H1 (cell line): ENCODE results near the gene YIPF6. TPM values are rescaled to one million over a fixed set of nuclear protein-coding genes. Genes with fewer than 3 reads are reported as not detected.

ENCODE experiments used
- CTCF ChIA-PET: fragments of 300-600 bp; sonication (Branson Sonifier 250); formaldehyde crosslinking; loops from one replicate; lab custom pipeline; 2021; ENCODE audit not compliant: partially characterized antibody; lab: Charles Lee
- POLR2A ChIA-PET: fragments of 300-600 bp; sonication (Branson Sonifier 250); formaldehyde crosslinking; loops from one replicate; lab custom pipeline; 2021; ENCODE audit warnings: inconsistent platforms; ENCODE audit not compliant: partially characterized antibody; lab: Charles Lee
- DNase-seq, 2 experiments: peaks; one replicate each; pipeline versions ENCODE4 v3.0.0 to v3.0.0-alpha.2; 2010 to 2022; ENCODE audit warnings: low spot score in 2 of 2, low read depth in 1 of 2, mixed read lengths in 1 of 2
- FAIRE-seq: peaks from 2 replicates; lab custom pipeline; 2011; peaks lifted over from hg19 to GRCh38; lab: Jason Lieb, UNC
- H2AFZ ChIP-seq: 2 replicates; pipeline ENCODE4 v1.8.1; 2012; ENCODE audit warnings: low read length, inconsistent platforms
- H2AK5ac ChIP-seq: 2 replicates; pipeline ENCODE4 v1.6.1; 2013; ENCODE audit warnings: low read depth, low read length
- H2BK120ac ChIP-seq: replicated peaks from 2 replicates; pipeline ENCODE3; 2013; ENCODE audit warnings: low read depth, low read length, inconsistent platforms
- H2BK12ac ChIP-seq: 2 replicates; pipeline ENCODE4 v1.6.1; 2013; ENCODE audit warnings: low read depth, low read length
- H2BK15ac ChIP-seq: 2 replicates; pipeline ENCODE4 v1.6.1; 2013; ENCODE audit warnings: low read length
- H2BK20ac ChIP-seq: 2 replicates; pipeline ENCODE4 v1.6.1; 2013; ENCODE audit warnings: low read length
- H2BK5ac ChIP-seq: 2 replicates; pipeline ENCODE4 v1.6.1; 2013; ENCODE audit warnings: low read depth, low read length
- H3K14ac ChIP-seq: 2 replicates; pipeline ENCODE4 v1.6.1; 2013; ENCODE audit warnings: inconsistent platforms; ENCODE audit not compliant: insufficient read length
- H3K18ac ChIP-seq: 2 replicates; pipeline ENCODE4 v1.6.1; 2013; ENCODE audit warnings: low read length; ENCODE audit errors: extremely low read depth
- H3K23ac ChIP-seq: 2 replicates; pipeline ENCODE4 v1.6.1; 2013; ENCODE audit warnings: inconsistent platforms; ENCODE audit not compliant: insufficient read length
- H3K23me2 ChIP-seq: 2 replicates; pipeline ENCODE4 v1.6.1; 2013; ENCODE audit warnings: low read depth, low read length
- H3K27ac ChIP-seq: 2 replicates; pipeline ENCODE4 v1.6.1; 2011; ENCODE audit warnings: low read depth, low read length, inconsistent platforms
- H3K27me3 ChIP-seq, 4 experiments: replicated peaks in 1 of 4; 1 replicate in 1 of 4; 2 replicates in 3 of 4; pipeline versions ENCODE4 v1.6.1 to v1.8.1; 2011 to 2013; ENCODE audit warnings: low read length in 3 of 4, mild to moderate bottlenecking in 3 of 4, inconsistent platforms in 2 of 4, mixed read lengths in 2 of 4, moderate library complexity in 1 of 4; ENCODE audit not compliant: control insufficient read depth in 3 of 4, insufficient read depth in 3 of 4; ENCODE audit errors: extremely low read depth in 1 of 4
- H3K36me3 ChIP-seq, 4 experiments: 2 replicates each; pipeline versions ENCODE4 v1.6.1 to v1.8.1; 2011 to 2013; ENCODE audit warnings: mild to moderate bottlenecking in 4 of 4, low read length in 3 of 4, moderate library complexity in 2 of 4, control low read depth in 1 of 4, inconsistent platforms in 1 of 4; ENCODE audit not compliant: insufficient read depth in 4 of 4, control insufficient read depth in 2 of 4
- H3K4ac ChIP-seq: replicated peaks from 2 replicates; pipeline ENCODE3; 2013; ENCODE audit warnings: low read length, low read depth, mixed read lengths, inconsistent platforms; ENCODE audit not compliant: insufficient read length
- H3K4me1 ChIP-seq, 4 experiments: replicated peaks in 1 of 4; 1 replicate in 1 of 4; 2 replicates in 3 of 4; pipeline versions ENCODE4 v1.6.1 to v1.8.1; 2011 to 2013; ENCODE audit warnings: low read length in 3 of 4, inconsistent platforms in 2 of 4, mixed read lengths in 1 of 4; ENCODE audit not compliant: insufficient read depth in 4 of 4, control insufficient read depth in 3 of 4
- H3K4me2 ChIP-seq, 2 experiments: 2 replicates each; pipeline versions ENCODE4 v1.6.1 to v1.8.1; 2011 to 2013; ENCODE audit warnings: low read depth in 2 of 2, low read length in 2 of 2, control low read depth in 1 of 2, inconsistent platforms in 1 of 2, mild to moderate bottlenecking in 1 of 2; ENCODE audit not compliant: insufficient read depth in 1 of 2
- H3K4me3 ChIP-seq, 4 experiments: fragments of 200-600, 300-600 bp in 1 of 4; sonication (generic), shearing (Covaris generic), sonication (Bioruptor Twin) in 1 of 4; 2 replicates each; pipeline versions ENCODE4 v1.5.1 to v1.8.1; 2011 to 2016; ENCODE audit warnings: low read length in 4 of 4, low read depth in 3 of 4, control low read depth in 2 of 4, inconsistent platforms in 2 of 4, mild to moderate bottlenecking in 2 of 4, mixed read lengths in 1 of 4, moderate library complexity in 1 of 4; ENCODE audit not compliant: insufficient read depth in 2 of 4; ENCODE audit errors: extremely low read depth in 1 of 4
- H3K56ac ChIP-seq: replicated peaks from 2 replicates; pipeline ENCODE3; 2013; ENCODE audit warnings: low read depth, mild to moderate bottlenecking, mixed read lengths, low read length, inconsistent platforms; ENCODE audit not compliant: insufficient read length
- H3K79me1 ChIP-seq: 2 replicates; pipeline ENCODE4 v1.6.1; 2013; ENCODE audit warnings: low read depth, low read length, control low read depth
- H3K79me2 ChIP-seq, 2 experiments: 2 replicates each; pipeline versions ENCODE4 v1.6.1 to v1.8.1; 2012 to 2013; ENCODE audit warnings: low read length in 2 of 2, mild to moderate bottlenecking in 2 of 2, inconsistent platforms in 1 of 2; ENCODE audit not compliant: insufficient read depth in 2 of 2, control insufficient read depth in 1 of 2
- H3K9ac ChIP-seq, 4 experiments: replicated peaks in 1 of 4; 1 replicate in 1 of 4; 2 replicates in 3 of 4; pipeline versions ENCODE4 v1.6.1 to v1.8.1; 2011 to 2013; ENCODE audit warnings: low read depth in 3 of 4, low read length in 3 of 4, control low read depth in 2 of 4, mild to moderate bottlenecking in 2 of 4, moderate library complexity in 2 of 4, inconsistent platforms in 1 of 4; ENCODE audit errors: extremely low read depth in 1 of 4
- H3K9me3 ChIP-seq, 2 experiments: 2 replicates each; pipeline versions ENCODE4 v1.6.1 to v1.8.1; 2012 to 2013; ENCODE audit warnings: mild to moderate bottlenecking in 2 of 2, moderate library complexity in 2 of 2, control low read depth in 1 of 2, inconsistent platforms in 1 of 2, low read depth in 1 of 2, low read length in 1 of 2, mixed read lengths in 1 of 2; ENCODE audit not compliant: insufficient read depth in 2 of 2
- H4K20me1 ChIP-seq, 2 experiments: replicated peaks in 1 of 2; 2 replicates each; pipeline versions ENCODE3 to v1.8.1; 2011 to 2013; ENCODE audit warnings: inconsistent platforms in 2 of 2, low read length in 2 of 2, mild to moderate bottlenecking in 1 of 2; ENCODE audit not compliant: insufficient read depth in 2 of 2, control insufficient read depth in 1 of 2
- H4K5ac ChIP-seq: 2 replicates; pipeline ENCODE4 v1.6.1; 2013; ENCODE audit warnings: low read length, low read depth, mixed read lengths, inconsistent platforms; ENCODE audit not compliant: insufficient read length
- H4K8ac ChIP-seq: 2 replicates; pipeline ENCODE4 v1.8.0; 2013; ENCODE audit warnings: mild to moderate bottlenecking, moderate library complexity, low read length, inconsistent platforms; ENCODE audit not compliant: insufficient read depth; ENCODE audit errors: extremely low read depth
- H4K91ac ChIP-seq: replicated peaks from 2 replicates; pipeline ENCODE3; 2013; ENCODE audit warnings: low read length, mixed read lengths, inconsistent platforms; ENCODE audit not compliant: insufficient read length
- BACH1 ChIP-seq: IDR thresholded peaks from 2 replicates; pipeline ENCODE4 v1.6.1; 2012; ENCODE audit warnings: low read length, improper control_type of control experiment
- CHD1 ChIP-seq: IDR thresholded peaks from 2 replicates; pipeline ENCODE4 v1.6.1; 2012; ENCODE audit warnings: low read depth, low read length, improper control_type of control experiment
- EGR1 ChIP-seq: IDR thresholded peaks from 2 replicates; pipeline ENCODE4 v1.6.1; 2011; ENCODE audit warnings: low read depth, low read length, borderline replicate concordance
- JUN ChIP-seq: IDR thresholded peaks from 2 replicates; pipeline ENCODE4 v1.6.1; 2011; ENCODE audit warnings: low read depth, mild to moderate bottlenecking, improper control_type of control experiment, low read length
- PHF8 ChIP-seq: fragments of 200-600 bp; sonication (generic); conservative IDR thresholded peaks from 2 replicates; pipeline ENCODE4 v1.7.1; 2012; ENCODE audit warnings: low read depth, mild to moderate bottlenecking, inconsistent platforms, low read length, moderate library complexity
- SRF ChIP-seq: IDR thresholded peaks from 2 replicates; pipeline ENCODE4 v1.6.1; 2011; ENCODE audit warnings: mild to moderate bottlenecking, low read depth, low read length, moderate library complexity
- WGBS, 2 experiments: shearing (Covaris generic) in 1 of 2; methylation state at CpG; one replicate each; pipeline versions ENCODE4 v1.1.6 to v1.1.7; 2013 to 2015; ENCODE audit warnings: low lambda C conversion rate in 2 of 2, mixed read lengths in 2 of 2, inconsistent platforms in 1 of 2, low coverage in 1 of 2, missing lambda C conversion rate in 1 of 2; ENCODE audit not compliant: insufficient replicate concordance in 2 of 2, insufficient coverage in 1 of 2, insufficient read length in 1 of 2; ENCODE audit errors: extremely low coverage in 1 of 2, missing lambda C conversion rate in 1 of 2; 5-methylcytosine and 5-hydroxymethylcytosine counted together
- polyA plus RNA-seq, 7 experiments: library from polyadenylated mRNA; depleted of rRNA in 3 of 7; stranded (reverse) in 5 of 7; unstranded in 2 of 7; fragments of >200 nt in 5 of 7; fragments of 200-250 nt in 2 of 7; gene quantifications; 1 replicate in 5 of 7; 2 replicates in 1 of 7; 4 replicates in 1 of 7; pipeline versions ENCODE4 v1.2.1 to v1.2.3, GENCODE V29; 2011 to 2013; ENCODE audit warnings: missing spikeins in 2 of 7, mixed read lengths in 2 of 7
- total RNA-seq: library from RNA; stranded (reverse); fragmentation: NEBNext Ultra II Directional; extraction: Animal tissue kit (Norgen Biotek cat#: 25700); gene quantifications from 2 replicates; pipeline ENCODE4 v1.2.1, GENCODE V29; 2021

Gene YIPF6
- total and polyA plus RNA-seq, 2 of the 8 experiments (the other 6 are each of a cell fraction or from before 2014, with no cell fraction given), result 16.9 to 34.1 TPM

DNA sequence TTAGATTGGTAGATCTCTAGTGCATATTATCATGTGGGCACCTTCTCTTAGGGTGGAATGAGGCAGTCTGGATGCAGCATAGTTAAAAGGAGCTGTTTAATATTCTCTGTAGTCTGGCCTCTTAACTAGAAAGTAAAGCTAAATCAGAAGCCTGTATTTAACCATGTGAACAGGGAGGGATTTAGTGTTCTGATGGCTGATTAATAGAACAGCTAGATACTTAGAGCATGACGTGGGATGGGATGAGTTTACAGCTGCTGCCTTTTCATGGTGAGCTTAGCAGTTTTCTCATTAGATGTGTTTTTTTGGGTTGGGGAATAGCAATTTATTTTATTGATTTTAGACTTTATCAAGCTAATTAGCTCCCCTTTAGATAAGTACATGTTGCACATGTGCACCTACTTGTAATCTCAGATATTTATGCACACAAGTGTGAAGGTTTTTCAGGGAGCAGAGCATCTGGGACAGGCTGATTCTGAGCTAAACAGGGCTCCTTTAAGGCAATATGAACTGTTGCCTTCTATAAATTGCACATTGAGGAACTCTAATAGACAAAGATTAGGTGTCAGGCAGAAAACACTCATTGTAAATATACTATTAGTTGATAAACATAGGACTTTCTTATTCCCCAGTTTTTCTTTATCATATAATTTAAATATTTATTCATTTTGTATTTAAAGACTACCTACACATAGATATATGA, 34.1 kb downstream of the YIPF6 start:
- Histone ChIP-seq H3K27ac (no peak overlapping the region), H4K5ac (no peak overlapping the region), H2AFZ (no peak overlapping the region), H3K9ac (no peak overlapping the region), H3K4me1 (no peaks in the 10 kb centered on the region), H4K20me1 (no peaks in the 10 kb centered on the region), H3K18ac (no peak overlapping the region), H3K4me3 (no peak overlapping the region), H3K79me1 (no peaks in the 10 kb centered on the region), H3K36me3 (peaks cover 0 to 14% (median 5%) of the 10 kb centered on the region in 4 experiments; a peak in 4 of 8 replicates), H3K4ac (no peak overlapping the region), H4K91ac (no peak overlapping the region), H3K23me2 (no peaks in the 10 kb centered on the region), H3K79me2 (no peaks in the 10 kb centered on the region), H3K9me3 (no peaks in the 10 kb centered on the region), H2AK5ac (no peak overlapping the region), H3K23ac (no peak overlapping the region), H2BK12ac (no peak overlapping the region), H3K27me3 (no peaks in the 10 kb centered on the region), H2BK5ac (no peak overlapping the region), H3K56ac (no peak overlapping the region), H3K4me2 (no peak overlapping the region), H4K8ac (no peak overlapping the region), H3K14ac (no peak overlapping the region), H2BK120ac (no peak overlapping the region), H2BK20ac (no peak overlapping the region), H2BK15ac (no peak overlapping the region)
- CTCF ChIA-PET, result interaction anchor here (1.3 kb wide), 1 partner anchor 178 kb away, joined by 4 read pairs; no protein-coding TSS in a partner anchor
- POLR2A ChIA-PET, result no interaction called here
- FAIRE-seq (no peak), DNase-seq (no peak)
- TF ChIP-seq SRF (no peak), EGR1 (no peak), JUN (no peak), PHF8 (no peak), BACH1 (no peak), CHD1 (no peak)
- 100% methylated on average over 1 of the region's 1 CpG; no CpG with 5 or more reads in 1 of the 2 experiments for WGBS, 2 experiments
